Stimulated activated naive B cell treated with anti-CD40 and anti-IgM and Interleukin-4, amounts not matched to agents 10 μg/mL and 1 μg/mL and 100 μg/mL, for 72 hours (primary cell): ENCODE measurements around the gene FIZ1.
A peak's percentile ranks its signal among the peaks of the same experiment; 100 is the strongest.

Experiments
- ATAC-seq, 2 donors: fragments of 150-1000 bp; cut with Tn5 transposase; replicated peaks; 2 replicates each; pipeline ENCODE4 v1.10.0; 2021; ENCODE audit warnings: moderate library complexity in 1 of 2
- DNase-seq: peaks from one replicate; pipeline ENCODE4 v3.0.0; 2021
- H3K27ac Mint-ChIP-seq: one replicate; pipeline ENCODE4 v1.8.0; 2022; ENCODE audit warnings: mild to moderate bottlenecking, mixed read lengths
- H3K27me3 Mint-ChIP-seq, 2 donors: one replicate each; pipeline ENCODE4 v1.8.0; 2022; ENCODE audit warnings: mixed read lengths in 2 of 2
- H3K36me3 Mint-ChIP-seq, 2 donors: one replicate each; pipeline ENCODE4 v1.8.0; 2022; ENCODE audit warnings: mixed read lengths in 2 of 2, mild to moderate bottlenecking in 1 of 2
- H3K4me1 Mint-ChIP-seq, 2 donors: one replicate each; pipeline ENCODE4 v1.8.0; 2022; ENCODE audit warnings: mixed read lengths in 2 of 2, mild to moderate bottlenecking in 1 of 2
- H3K4me3 Mint-ChIP-seq, 2 donors: one replicate each; pipeline ENCODE4 v1.8.0; 2022; ENCODE audit warnings: mild to moderate bottlenecking in 2 of 2, mixed read lengths in 2 of 2, moderate library complexity in 1 of 2
- H3K9me3 Mint-ChIP-seq, 2 donors: one replicate each; pipeline ENCODE4 v1.8.0; 2022; ENCODE audit warnings: mixed read lengths in 2 of 2, mild to moderate bottlenecking in 1 of 2

FIZ1 gene

GRCh38 chr19:55552206-55552605, 47.1 kb downstream of the FIZ1 start:
- Mint-ChIP-seq H3K4me3 (no peak overlapping the region), H3K27ac (no peak overlapping the region), H3K9me3 (no peaks in the 10 kb centered on the region), H3K4me1 (peaks cover 8 to 11% of the 10 kb centered on the region in 2 donors), H3K36me3 (no peaks in the 10 kb centered on the region), H3K27me3 (peaks cover 18 to 25% of the 10 kb centered on the region in 2 donors)
- DNase-seq (no peak), ATAC-seq (no peak)

- Mint-ChIP-seq H3K36me3 (no peaks in the 10 kb centered on the region), H3K27me3 (peaks cover 33 to 45% of the 10 kb centered on the region in 2 donors), H3K4me1 (peaks cover 11 to 16% of the 10 kb centered on the region in 2 donors), H3K4me3 (peak overlapping the region in 1 of 2 donors; percentile 36), H3K9me3 (no peaks in the 10 kb centered on the region), H3K27ac (no peak overlapping the region)
- no peak for DNase-seq
- no peak for ATAC-seq
These were observed 49.0 kb downstream of the FIZ1 start for GRCh38 chr19:55550321-55550650.

DNA sequence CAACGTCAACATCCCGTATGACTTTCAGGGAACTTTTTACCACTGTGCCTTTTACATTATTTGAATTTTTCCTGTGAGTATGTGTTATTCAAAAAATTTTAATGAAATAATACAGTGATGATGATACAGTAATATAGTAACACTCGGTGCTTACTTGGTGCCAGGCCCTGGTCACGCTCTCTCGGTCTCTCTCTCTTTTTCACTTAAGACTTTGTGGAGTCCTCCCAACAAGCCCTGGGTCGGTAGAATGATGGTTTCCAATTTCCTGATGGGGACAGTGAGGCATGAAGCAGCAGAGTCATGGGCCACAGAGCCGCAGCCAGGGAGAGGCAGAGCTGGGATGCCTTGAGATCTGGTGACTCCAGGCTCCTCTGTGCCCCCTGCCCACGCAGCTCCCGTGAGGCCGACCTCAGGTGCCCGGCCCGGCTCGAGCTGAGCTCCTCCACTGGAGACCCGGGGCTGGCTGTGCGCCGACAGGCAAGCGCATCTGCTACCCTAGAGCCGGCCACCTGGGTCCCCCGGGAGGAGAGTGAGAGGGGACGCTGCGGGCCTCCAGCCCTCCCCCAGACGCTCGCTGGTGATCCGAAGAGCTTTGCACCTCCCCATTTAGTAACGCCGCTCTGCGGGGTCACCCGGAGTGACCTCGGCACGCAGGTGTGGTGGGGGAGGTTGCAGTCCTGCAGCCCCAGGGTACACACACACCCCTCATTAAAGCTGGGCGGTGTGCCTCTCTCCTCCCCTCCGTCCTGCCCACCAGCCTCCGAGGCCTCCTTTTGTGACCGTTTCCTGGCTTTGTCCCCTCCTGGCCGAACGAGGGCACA, 49.6 kb downstream of the FIZ1 start:
- H3K36me3 Mint-ChIP-seq, result no peaks in the 10 kb centered on the region
- no peak for DNase-seq
- peak overlapping the region; percentile 31 to 36 for H3K4me3 Mint-ChIP-seq
- no peak overlapping the region for H3K27ac Mint-ChIP-seq
- peaks cover 11 to 16% of the 10 kb centered on the region in 2 donors for H3K4me1 Mint-ChIP-seq
- peaks cover 37 to 48% of the 10 kb centered on the region in 2 donors for H3K27me3 Mint-ChIP-seq
- H3K9me3 Mint-ChIP-seq, result no peaks in the 10 kb centered on the region
- ATAC-seq, result peak; percentile 54 to 67

GRCh38 chr19:55546822-55547614, 52.3 kb downstream of the FIZ1 start:
- peaks cover 51 to 61% of the 10 kb centered on the region in 2 donors for H3K27me3 Mint-ChIP-seq
- H3K36me3 Mint-ChIP-seq, result peaks cover 0 to 1% of the 10 kb centered on the region in 2 donors
- no peak for DNase-seq
- H3K4me3 Mint-ChIP-seq, result no peak overlapping the region
- H3K27ac Mint-ChIP-seq, result peak overlapping the region; percentile 33
- H3K9me3 Mint-ChIP-seq, result peaks cover 3 to 8% of the 10 kb centered on the region in 2 donors
- peaks cover 11 to 16% of the 10 kb centered on the region in 2 donors for H3K4me1 Mint-ChIP-seq
- ATAC-seq, result peak in 1 of 2 donors; percentile 49

DNA sequence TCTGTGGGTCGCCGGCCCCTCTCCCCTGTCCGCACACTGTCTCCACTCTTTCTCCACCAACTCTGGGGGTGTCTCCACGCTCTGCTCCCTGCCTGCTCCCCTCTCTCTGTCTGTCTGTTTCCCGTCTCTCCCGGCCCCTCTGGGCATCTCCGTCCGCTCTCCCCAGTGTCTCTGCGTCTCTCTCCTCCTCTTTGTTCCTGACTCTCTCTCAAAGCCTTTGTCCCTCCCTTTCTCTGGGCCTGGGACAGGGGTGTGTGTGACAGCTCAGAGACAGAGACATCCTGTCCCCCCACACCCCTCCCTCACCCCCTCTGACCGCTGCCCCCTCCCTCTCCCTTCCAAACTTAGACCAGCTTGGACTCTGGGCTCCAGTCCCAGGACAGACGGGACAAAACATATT, 53.3 kb downstream of the FIZ1 start:
- H3K36me3 Mint-ChIP-seq, result peaks cover 0 to 1% of the 10 kb centered on the region in 2 donors
- H3K27ac Mint-ChIP-seq, result no peak overlapping the region
- peaks cover 11 to 16% of the 10 kb centered on the region in 2 donors for H3K4me1 Mint-ChIP-seq
- H3K9me3 Mint-ChIP-seq, result peaks cover 3 to 8% of the 10 kb centered on the region in 2 donors
- ATAC-seq (no peak), DNase-seq (no peak)
- peaks cover 52 to 57% of the 10 kb centered on the region in 2 donors for H3K27me3 Mint-ChIP-seq
- no peak overlapping the region for H3K4me3 Mint-ChIP-seq

GRCh38 chr19:55545443-55545842, 53.9 kb downstream of the FIZ1 start, which contains the start of gene SBK3:
Gene SBK3 (minus strand): TSS chr19:55545543. CDS start chr19:55545543, 0 bp downstream.
- Mint-ChIP-seq H3K4me1 (peaks cover 11 to 16% of the 10 kb centered on the region in 2 donors), H3K4me3 (no peak within 1 kb of the TSS), H3K9me3 (peaks cover 3 to 8% of the 10 kb centered on the region in 2 donors), H3K36me3 (peaks cover 0 to 1% of the 10 kb centered on the region in 2 donors), H3K27ac (no peak within 1 kb of the TSS), H3K27me3 (peaks cover 52 to 57% of the 10 kb centered on the region in 2 donors)
- DNase-seq (no peak), ATAC-seq (no peak)

DNA sequence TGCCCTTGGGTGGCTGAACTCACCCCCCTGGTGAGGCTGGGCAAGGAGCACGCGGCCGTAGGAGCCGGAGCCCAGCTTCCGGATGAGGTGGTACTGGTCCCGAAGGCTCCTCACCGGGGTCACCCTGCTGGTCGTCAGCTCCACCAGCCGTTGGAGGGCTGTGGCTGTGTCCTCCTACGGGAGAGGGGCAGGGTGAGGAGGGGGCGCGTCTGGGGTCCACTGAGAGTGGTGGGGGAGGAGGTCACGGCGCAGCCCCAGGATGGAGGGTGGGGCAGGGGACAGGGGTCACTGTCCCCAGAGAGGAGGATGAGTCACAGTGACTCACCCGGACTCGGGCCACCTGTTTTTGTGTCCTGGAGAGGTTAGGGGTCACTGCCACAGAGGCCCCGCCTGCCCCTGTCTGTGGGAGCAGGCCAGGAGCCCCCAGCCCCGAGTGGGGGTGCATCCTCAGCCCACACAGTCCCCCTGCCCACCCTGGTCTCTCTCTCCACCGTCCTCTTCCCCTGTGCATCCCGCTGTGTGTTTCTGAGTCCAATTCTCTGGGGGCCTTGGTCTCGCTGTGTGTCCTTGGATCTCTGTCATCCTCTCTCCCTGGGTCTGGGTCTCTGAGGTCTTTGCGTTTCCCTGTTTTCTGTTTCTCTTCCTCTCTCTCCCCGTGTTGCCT, 54.4 kb downstream of the FIZ1 start:
- ATAC-seq, result no peak
- Mint-ChIP-seq H3K36me3 (peaks cover 0 to 1% of the 10 kb centered on the region in 2 donors), H3K27ac (no peak overlapping the region), H3K9me3 (peaks cover 3 to 8% of the 10 kb centered on the region in 2 donors), H3K4me3 (no peak overlapping the region), H3K4me1 (peaks cover 8 to 13% of the 10 kb centered on the region in 2 donors), H3K27me3 (peaks cover 47 to 52% of the 10 kb centered on the region in 2 donors)
- no peak for DNase-seq

DNA sequence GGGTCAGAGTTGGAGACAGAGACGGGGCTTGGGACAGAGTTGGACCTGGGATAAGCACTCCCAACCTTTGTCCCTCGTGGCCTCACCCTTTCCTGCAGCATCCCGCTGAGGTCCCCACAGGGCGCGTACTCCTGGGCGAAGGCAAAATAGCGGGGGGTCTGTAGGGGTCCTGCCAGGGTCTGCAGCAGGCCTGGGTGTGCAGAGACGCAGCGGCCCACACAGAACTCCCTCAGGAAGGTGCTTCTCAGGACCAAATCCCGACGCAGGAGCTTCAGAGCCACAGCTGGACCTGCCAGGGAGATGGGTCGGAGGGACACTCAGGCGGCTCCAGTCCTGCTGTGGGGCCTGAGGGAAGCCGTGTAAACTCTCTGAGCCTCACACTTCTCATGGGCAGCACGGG, 55.3 kb downstream of the FIZ1 start:
- Mint-ChIP-seq H3K4me1 (peaks cover 5 to 8% of the 10 kb centered on the region in 2 donors), H3K9me3 (peaks cover 3 to 8% of the 10 kb centered on the region in 2 donors), H3K4me3 (no peak overlapping the region), H3K27ac (no peak overlapping the region), H3K36me3 (peaks cover 0 to 1% of the 10 kb centered on the region in 2 donors), H3K27me3 (peaks cover 41 to 52% of the 10 kb centered on the region in 2 donors)
- DNase-seq (no peak), ATAC-seq (no peak)

DNA sequence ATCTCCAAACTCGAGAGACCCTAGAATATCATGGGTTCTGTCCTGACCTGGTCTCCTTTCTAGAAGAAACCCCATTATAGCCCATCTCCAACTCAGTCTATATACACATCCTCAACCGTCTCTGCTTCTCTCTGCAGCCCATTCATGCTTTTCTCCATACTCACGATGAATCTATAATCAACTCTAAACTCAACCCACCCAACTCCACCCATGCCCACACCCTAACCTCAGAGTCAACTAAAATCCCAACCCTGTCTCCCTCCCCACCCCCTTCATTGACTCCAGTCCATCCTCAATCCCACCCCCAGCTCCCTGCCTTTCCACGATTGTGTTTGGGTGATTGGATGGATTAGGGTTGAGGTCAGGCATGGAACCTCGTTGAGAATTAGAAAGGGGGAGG, 55.8 kb downstream of the FIZ1 start:
- peaks cover 0 to 1% of the 10 kb centered on the region in 2 donors for H3K36me3 Mint-ChIP-seq
- H3K27ac Mint-ChIP-seq, result no peak overlapping the region
- DNase-seq (no peak), ATAC-seq (no peak)
- peaks cover 3 to 8% of the 10 kb centered on the region in 2 donors for H3K9me3 Mint-ChIP-seq
- peaks cover 41 to 52% of the 10 kb centered on the region in 2 donors for H3K27me3 Mint-ChIP-seq
- peaks cover 5 to 8% of the 10 kb centered on the region in 2 donors for H3K4me1 Mint-ChIP-seq
- no peak overlapping the region for H3K4me3 Mint-ChIP-seq

GRCh38 chr19:55542292-55542855, 56.9 kb downstream of the FIZ1 start:
- Mint-ChIP-seq H3K27ac (no peak overlapping the region), H3K4me3 (no peak overlapping the region), H3K27me3 (peaks cover 36 to 43% of the 10 kb centered on the region in 2 donors), H3K36me3 (peaks cover 0 to 1% of the 10 kb centered on the region in 2 donors), H3K9me3 (peaks cover 3 to 8% of the 10 kb centered on the region in 2 donors), H3K4me1 (peaks cover 4 to 7% of the 10 kb centered on the region in 2 donors)
- ATAC-seq, result no peak
- no peak for DNase-seq
